Lower leg skin (tissue), 4 donors: ENCODE data around the gene PPP6R3. TPM values are rescaled to one million over a fixed set of nuclear protein-coding genes. Genes with fewer than 3 reads are reported as not detected.
"Not testable (repeated sequence)": the region's sequence is repeated elsewhere in the genome, so short reads cannot be mapped to it uniquely, and the experiment has no call there.

Experiments used
- DNase-seq, 2 donors: peaks; one replicate each; pipeline ENCODE4 v3.0.0-alpha.2; 2019; ENCODE audit warnings: low spot score in 2 of 2
- H3K4me3 ChIP-seq: fragments of 200-600 bp; sonication (generic); 2 replicates; pipeline ENCODE4 v1.5.1; 2017; ENCODE audit warnings: mild to moderate bottlenecking, low read depth; ENCODE audit not compliant: poor library complexity, severe bottlenecking
- CTCF ChIP-seq, 3 donors: fragments of 450-650 bp; IDR thresholded peaks; one replicate each; pipeline ENCODE4 v1.5.1; 2016; ENCODE audit warnings: antibody characterized with exemption in 3 of 3, mild to moderate bottlenecking in 3 of 3, moderate library complexity in 2 of 3
- POLR2A ChIP-seq, 2 donors: fragments of 450-650 bp; IDR thresholded peaks; one replicate each; pipeline ENCODE4 v1.6.1; 2016 to 2017; ENCODE audit warnings: antibody characterized with exemption in 2 of 2, mild to moderate bottlenecking in 1 of 2, moderate library complexity in 1 of 2
- WGBS, 2 donors: methylation state at CpG; one replicate each; pipeline ENCODE4 v1.1.5; 2018; 5-methylcytosine and 5-hydroxymethylcytosine counted together
- intact Hi-C: fragments of 100-400 bp; cut with DNase I; formaldehyde crosslinking; loops from one replicate; pipeline ENCODE4 v1.15.0; 2023; ENCODE audit warnings: low total_unique reads
- total RNA-seq, 4 donors: library from RNA; depleted of rRNA; stranded (reverse); fragments of >200 nt; gene quantifications; one replicate each; pipeline ENCODE4 v1.1.0, GENCODE V29; 2016

PPP6R3 gene
- total RNA-seq, 4 donors from 2014 or later, result 74.2 to 119 (median 88.6) TPM

- no peak for DNase-seq
- 89 to 95% methylated on average over 3 of the region's 3 CpGs for WGBS, 2 donors
- intact Hi-C loops, result no loop called here
- no peak overlapping the region for H3K4me3 ChIP-seq
- TF ChIP-seq CTCF (IDR thresholded peaks at IDR 0.05) (no peak), POLR2A (IDR thresholded peaks at IDR 0.05) (no peak)
Measured at GRCh38 chr11:68430801-68431200, 29.8 kb upstream of the PPP6R3 start.

DNA sequence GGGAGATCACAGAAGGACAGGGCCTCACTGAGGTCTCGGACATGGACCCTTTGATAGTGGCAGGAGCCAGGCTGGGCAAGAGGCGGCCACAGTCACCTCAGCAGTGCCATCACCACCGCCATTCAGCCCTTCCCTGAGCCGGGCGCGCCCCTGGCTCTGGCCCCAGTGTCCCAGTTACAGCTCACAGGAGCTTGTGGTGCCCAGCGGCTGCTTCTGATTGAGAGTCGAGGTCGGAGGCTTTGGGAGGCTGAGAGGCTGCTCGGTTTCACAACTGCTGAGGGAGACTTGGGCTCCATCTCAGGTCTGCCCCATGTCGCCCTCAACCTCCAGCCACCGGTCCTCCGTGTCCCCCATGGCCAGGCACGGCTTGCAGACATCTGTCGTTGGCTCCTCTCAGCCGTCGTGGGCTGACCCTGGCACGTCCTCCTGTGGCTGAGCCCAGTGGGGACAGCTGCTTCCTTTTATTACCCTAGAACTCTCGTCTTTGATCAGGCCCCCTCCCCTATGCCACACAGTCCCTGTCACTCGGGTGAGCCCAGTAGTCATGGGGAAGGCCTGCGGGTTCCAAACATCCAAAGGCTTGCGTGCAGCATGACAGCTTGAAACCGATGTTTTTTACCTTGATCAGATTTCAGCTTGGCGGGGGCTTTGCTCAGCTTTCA is 28.4 kb upstream of the PPP6R3 start:
- no peak overlapping the region for H3K4me3 ChIP-seq
- WGBS, 2 donors, result 77 to 85% methylated on average over 20 to 24 of the region's 24 CpGs
- intact Hi-C loops, result no loop called here
- TF ChIP-seq POLR2A (IDR thresholded peaks at IDR 0.05), result no peak
- no peak for DNase-seq

DNA sequence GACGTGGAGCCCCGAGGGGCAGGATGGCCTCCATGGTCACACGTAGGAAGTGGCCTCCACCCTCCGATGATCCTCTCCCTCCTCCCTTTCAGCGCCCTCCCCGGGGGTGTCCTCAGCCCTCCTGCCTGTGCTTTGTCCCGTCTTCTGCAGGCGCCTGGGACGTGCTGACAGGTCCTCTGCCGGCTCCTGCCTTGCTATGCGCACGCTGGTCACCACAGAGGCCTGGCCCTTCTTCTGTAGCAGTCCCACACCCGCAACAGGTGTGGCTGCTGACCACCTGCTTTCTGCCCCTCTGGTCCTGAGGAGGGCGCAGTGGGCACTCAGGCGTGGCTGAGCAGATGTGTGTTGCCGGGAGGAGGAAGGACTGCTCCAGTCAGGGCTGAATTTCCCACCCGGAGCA is 27.7 kb upstream of the PPP6R3 start:
- TF ChIP-seq POLR2A (IDR thresholded peaks at IDR 0.05), result no peak
- TF ChIP-seq CTCF (IDR thresholded peaks at IDR 0.05), result no peak
- intact Hi-C loops, result no loop called here
- DNase-seq, result no peak
- WGBS, 2 donors, result 92 to 94% methylated on average over 17 of the region's 17 CpGs
- H3K4me3 ChIP-seq, result no peak overlapping the region

DNA sequence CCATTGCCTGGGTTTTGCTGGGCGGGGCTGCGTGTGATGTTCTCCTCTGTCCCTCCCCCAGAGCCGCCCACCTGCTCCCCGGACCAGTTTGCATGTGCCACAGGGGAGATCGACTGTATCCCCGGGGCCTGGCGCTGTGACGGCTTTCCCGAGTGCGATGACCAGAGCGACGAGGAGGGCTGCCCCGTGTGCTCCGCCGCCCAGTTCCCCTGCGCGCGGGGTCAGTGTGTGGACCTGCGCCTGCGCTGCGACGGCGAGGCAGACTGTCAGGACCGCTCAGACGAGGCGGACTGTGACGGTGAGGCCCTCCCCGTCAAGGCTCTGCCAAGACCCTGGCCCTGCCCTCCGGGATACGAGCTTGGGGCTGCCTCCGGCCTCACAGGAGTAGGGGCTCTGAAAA is 27.0 kb upstream of the PPP6R3 start:
- no peak for DNase-seq
- intact Hi-C loops, result no loop called here
- WGBS, 2 donors, result 92 to 94% methylated on average over 31 of the region's 31 CpGs
- TF ChIP-seq POLR2A (IDR thresholded peaks at IDR 0.05) (no peak), CTCF (IDR thresholded peaks at IDR 0.05) (no peak)
- no peak overlapping the region for H3K4me3 ChIP-seq

- intact Hi-C loops, H3K4me3 ChIP-seq, DNase-seq: not testable (repeated sequence)
- WGBS, 2 donors, result 92 to 93% methylated on average over 5 of the region's 5 CpGs
Measured at GRCh38 chr11:68434159-68434558, 26.4 kb upstream of the PPP6R3 start.

DNA sequence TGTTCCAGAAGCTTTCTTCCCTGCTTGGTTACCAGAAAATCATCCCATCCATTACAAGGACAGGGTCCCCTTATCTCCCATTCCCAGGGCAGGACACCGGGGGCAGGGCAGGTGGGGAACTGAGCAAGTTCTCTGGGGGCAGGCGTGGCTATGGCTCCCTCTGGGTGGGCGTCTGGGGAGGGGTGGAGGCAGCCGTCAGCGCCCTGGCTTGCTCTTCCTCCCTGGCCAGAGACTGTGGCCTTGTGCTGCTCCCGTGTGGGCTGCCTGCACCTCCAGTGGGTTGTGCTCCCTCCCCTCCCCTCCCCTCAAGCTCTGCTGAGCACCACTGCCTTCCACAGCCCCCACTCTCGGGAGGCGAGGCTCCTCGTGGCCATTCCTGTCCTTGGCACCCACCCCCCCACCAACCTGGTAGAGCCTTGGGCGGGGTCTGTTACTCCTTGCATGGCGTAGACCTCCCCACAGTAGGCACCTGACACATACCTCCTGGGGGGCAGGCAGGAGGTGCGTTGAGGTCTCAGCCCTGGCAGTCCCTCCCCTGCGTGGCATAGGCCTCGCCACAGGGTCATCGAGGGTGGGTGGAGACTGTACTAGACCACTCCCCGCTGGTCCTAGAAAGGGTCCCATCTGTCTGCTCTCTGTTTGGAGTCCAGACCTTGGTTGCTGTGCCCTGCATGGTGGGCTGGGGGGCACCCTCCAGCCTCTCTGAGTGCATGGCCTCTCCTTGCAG is 24.2 kb upstream of the PPP6R3 start:
- intact Hi-C loops, result no loop called here
- 83 to 90% methylated on average over 13 to 15 of the region's 16 CpGs for WGBS, 2 donors
- no peak for TF ChIP-seq CTCF (IDR thresholded peaks at IDR 0.05)
- TF ChIP-seq POLR2A (IDR thresholded peaks at IDR 0.05), result no peak

More for the DNA sequence above, 24.2 kb upstream of the PPP6R3 start:
- H3K4me3 ChIP-seq, result no peak overlapping the region
- DNase-seq, result no peak
